GM19395 (cell line): ENCODE data around the gene ARL5A.

Source experiments
- ATAC-seq: cut with Tn5 transposase; IDR thresholded peaks from one replicate; pipeline ENCODE4 v1.9.1; 2021; ENCODE audit warnings: mild to moderate bottlenecking, moderate library complexity; ENCODE audit not compliant: unreplicated experiment

The ARL5A gene

DNA sequence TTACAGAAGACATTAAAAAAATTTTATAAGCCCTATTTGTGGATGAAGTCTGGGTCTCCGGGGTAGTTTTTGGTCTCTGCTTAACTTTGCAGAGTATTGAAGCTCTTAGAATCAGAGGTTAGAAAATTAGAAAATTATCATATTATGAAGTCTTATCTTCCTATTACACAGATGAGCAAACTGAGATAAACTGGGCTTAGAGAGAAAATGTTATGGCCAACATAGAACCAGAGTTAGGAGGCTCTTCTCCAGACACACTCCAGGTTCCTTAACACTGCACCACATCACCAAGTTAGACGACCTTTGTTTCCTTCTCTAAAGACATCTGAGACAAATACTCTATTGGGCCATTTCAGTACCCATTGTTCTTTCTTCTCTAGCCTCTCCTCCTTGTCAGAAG, 57.2 kb downstream of the ARL5A start:
- ATAC-seq: peak; percentile 39

DNA sequence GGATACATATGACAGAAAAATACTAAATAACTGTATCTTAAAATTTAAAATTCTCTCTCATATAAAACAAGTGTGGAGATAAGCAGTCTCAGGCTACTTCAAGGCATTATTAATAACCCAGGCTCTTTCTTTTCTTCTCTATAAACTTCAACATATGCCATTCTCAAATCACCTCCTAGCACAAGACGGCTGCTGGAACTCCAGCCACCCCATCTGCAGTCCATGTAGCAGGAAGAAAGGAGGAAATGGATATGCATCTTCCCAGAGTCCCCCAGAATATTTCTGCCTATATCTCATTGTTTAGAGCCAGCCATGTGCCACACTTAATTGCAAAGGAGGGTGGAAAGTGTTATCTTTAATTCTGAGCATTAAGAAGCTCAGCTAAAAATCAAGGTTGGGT, 58.6 kb downstream of the ARL5A start:
- ATAC-seq: no peak

DNA sequence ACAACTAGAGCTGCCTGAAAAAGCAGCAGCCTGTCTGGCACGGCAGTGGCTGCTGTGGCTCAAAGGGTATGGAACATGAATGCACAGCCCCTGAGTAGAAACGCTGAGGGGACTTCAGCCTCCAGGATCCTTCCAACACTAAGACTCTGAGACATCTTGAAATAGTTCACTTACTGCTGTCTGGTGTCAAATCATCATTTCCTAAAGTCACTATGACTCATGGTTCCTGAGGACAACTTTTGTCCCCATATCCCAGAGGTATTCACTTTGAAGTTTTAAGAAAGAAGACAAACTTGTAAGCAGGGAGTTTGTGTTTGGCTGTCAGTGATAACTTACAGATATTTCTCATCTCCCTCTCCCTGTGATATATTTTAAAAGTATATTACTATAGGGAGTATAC, 60.7 kb downstream of the ARL5A start:
- no peak for ATAC-seq

DNA sequence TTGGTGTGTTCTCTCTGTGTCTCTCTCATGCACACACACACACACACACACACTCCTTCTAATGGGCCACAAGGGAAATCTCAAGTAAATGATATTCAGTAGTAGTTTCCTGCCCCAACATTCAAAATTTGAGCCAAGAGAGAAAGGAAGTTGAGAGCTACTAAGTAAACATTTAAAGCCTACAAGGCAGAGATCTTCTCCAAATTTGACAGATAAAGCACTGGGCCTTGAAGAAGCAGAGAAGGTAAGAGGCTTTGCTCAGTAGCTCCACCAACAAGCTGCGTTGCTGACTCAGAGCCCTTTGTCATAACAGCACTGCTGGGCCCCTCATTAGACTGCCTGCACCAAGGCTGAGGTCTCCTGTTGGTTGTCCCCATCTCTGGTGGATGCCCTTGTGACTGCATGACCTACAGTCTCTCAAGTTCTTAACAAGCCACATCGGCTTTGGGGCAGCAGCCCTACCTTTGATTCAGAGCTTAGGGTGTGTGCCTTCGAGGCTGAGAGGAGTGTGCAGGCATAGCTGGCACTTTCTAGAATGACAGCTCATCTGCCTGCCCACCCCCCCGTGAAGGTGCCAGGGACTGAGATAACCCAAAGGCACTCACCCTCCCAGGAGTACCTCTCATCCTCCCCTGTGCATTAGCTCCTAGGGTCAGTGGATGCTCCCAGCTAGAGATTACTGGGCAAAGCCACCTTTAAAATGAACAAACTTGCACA, 61.6 kb downstream of the ARL5A start:
- peak; percentile 42 for ATAC-seq

DNA sequence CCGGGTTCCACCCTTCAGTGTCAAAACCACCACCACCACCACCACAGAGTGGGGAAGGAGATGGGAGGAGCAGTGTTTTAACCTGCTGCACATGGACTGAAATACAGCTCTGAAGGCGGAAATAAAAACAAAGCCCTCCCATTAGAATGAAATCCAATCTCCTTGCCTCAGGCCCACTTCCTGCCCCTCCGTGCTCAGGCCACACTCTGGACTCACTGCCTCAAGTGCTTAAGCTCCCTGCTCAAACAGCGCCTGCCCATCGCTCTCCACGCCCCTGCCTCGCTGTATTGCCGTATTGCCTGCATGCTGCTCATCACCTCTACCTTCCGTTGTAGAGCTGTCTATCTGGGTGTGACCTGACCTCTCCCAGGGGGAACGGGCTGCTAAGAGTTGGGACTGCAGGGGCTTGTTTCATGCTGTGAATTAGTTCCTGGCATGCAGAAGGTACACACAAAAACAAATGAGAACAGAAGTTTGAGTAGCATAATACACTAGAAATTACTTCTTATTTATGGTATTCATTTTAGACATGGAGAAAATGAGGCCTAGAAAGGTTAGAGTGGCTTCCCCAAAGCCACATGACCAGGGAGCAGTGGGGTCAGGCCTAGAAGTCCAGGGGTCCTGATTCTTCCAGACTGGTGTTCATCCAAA, 62.3 kb downstream of the ARL5A start:
- ATAC-seq: peak; percentile 40

DNA sequence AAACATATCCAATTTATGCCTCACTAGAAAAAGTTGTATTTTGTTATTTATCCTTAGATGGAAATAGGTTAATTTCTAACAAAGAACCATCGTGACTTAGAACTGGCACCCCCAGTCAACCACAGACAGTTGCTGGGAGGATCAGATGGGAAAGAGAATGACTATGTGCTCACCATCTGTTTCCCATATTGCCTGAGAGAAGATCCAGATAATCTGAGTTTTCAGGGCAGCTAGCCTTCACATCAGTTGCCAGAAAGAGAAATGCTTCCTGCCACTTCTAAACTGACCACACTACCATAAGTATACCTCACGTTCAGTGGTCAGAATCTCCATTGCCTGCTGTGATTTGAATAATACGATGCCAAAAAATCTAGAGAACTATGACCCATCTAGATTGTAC, 65.5 kb downstream of the ARL5A start:
- no peak for ATAC-seq

DNA sequence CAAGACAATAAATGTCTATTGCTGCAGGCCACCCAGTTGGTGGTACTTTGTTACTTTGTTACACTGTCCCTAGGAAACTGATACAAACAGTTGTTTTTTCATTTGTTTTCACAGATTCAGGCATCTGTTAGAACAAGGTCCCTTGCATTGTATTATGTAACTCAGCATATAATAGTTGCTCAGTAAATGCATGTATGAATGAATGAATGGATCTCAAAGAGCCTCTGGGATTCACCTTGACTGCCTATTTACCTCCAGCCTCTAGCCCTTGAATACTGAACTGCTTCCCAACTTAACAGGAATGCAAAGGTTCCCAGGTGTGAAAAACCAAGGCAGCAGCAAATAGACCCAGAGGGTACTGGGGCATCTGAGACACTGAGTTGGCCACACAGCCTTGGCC, 66.5 kb downstream of the ARL5A start:
- no peak for ATAC-seq

DNA sequence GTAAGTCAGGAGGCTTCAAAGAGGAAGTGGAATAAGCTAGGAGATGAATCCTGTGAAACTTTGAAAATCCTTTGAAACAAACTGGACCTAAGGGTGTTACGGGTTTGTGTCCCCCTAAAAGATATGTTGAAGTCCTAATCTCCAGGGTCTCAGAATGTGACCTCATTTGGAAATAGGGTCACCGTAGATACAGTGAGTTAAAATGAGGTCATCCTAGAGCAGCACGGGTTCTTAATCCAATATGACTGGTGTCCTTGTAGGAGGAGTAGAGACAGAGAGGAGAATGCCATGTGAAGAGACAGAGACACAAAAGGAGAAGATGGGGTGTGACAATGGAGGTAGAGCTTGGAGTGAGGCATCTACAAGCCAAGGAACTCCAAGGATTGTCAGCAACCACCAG, 67.0 kb downstream of the ARL5A start:
- no peak for ATAC-seq

DNA sequence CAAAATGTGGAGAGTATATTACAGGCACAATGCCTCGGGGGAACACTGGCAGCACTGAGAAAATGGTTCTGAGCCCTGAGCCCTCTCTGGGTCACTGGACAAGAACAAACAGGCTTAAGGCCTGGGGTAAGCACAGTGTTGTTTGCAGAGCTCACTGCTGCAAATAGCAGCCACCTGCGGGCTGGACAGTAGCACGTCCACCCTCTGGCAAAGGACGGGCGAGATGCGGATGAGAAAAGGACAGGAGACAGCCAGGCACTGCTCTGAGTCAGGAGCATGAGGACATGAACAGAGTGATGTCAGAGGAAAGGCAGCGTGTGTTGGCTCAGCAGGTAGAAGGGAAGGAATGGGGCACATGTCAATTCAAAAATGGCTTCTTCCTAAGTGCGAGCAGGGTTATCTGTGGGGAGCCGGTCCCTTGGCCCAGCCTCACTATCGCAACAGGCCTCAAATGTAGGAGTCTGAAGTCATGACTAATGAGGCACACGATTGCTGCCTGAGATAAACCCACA, 68.0 kb downstream of the ARL5A start:
- ATAC-seq: no peak

DNA sequence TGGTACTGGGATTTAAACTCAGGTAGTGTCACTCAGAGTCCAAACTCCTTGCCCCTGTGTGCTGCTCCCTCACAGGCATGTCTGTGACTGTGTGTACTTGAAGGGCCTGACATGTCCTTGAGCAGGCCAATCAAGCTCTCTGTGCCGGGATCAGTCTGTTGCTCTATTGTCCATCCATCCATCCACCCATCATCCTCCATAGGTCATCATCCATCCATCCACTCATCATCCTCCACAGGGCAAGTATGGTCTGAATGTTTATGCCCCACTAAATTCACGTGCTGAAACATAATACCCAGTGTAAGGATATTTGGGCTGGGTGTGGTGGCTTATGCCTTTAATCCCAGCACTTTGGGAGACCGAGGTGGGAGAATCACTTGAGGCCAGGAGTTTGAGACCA, 69.5 kb downstream of the ARL5A start:
- ATAC-seq: no peak

DNA sequence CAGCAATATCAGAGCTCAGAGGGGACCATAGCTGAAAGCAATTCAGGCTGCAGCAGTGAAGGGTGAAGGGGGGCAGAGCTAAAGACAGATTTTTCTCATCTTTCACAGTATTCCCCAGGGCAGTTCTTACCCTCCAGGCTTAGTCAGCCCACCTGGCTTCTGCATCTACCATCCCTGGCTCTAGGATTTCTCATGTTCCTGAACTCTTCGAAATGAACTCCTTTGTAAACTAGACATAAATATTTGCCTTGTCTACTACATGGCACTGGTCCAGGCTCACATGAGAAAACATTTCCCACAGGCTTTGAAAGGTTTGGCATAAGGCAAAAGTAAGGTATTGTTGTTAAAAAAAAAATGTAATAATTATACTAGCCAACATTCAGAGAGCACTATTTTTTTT, 70.4 kb downstream of the ARL5A start:
- ATAC-seq: no peak

DNA sequence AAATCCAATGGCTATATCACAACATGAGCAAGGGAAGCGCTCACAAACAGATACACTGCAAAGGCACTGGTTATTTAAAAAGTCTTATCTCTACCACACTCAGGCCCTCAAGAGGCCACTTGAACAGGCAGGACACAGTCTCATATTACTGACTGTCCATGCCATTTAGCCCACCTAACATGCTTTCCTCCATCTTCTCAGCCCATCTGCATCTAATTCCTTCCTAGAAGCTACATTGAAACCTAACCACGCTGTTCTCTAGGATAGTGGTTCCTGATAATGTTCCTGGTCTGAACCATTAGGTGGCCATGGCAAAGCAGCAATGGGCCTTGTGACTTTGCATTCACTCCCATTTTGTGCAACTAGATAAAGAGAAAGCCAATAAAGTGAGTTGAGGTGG, 71.4 kb downstream of the ARL5A start:
- ATAC-seq: no peak

DNA sequence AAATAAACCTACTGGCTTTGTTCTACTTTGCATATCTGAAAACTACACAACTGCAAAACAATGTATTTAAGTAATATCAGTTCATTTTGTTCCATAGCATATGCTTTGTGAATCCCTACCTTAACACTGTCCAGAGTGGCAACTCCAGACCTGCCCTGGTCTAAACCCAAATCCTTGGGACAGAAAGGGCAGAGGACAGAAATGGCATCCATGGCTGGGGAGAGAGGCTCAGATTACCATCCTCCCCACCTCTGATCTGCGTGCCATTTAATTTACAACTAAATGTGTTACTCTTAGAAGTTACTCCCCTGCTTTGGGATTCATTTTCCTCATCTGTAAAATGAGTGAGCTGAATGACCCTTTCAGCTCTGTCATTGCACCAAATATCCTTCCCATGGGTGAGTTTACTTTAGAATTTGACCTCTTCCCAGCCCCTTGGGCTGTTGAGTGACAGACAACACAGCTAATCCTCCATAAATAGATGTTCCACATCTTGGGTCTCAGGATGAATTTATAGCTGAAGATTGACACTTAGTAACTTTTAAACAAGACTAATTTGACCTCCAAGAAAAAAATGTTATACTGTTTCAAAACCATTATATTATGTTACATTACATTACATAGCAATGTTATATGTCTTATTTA, 73.8 kb downstream of the ARL5A start:
- ATAC-seq: no peak

DNA sequence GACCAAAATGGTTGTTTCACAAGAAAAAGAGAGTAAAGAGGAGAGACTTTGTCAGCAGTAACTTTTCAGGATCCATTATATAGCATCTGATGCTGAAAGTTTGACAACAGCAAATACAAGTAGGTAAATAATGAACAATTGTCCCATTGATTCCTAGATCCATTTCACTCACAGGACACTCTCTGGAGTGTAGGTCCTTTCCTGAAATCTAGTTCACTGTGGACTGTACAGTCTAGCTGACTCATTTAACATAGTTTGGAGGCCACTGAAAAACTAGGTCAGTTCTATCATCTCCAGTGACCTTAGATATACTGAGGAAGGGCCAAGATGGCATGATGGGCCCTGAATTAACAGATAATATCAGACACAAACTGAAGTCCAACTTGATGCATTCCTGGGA, 74.7 kb downstream of the ARL5A start:
- ATAC-seq: no peak
